Retinal pigment epithelial cell (primary cell): ENCODE data around the gene CCNY.
A peak's percentile ranks its signal among the peaks of the same experiment; 100 is the strongest.

Source experiments
- DNase-seq: peaks from one replicate; pipeline ENCODE4 v3.0.0-alpha.2; 2010; ENCODE audit warnings: low read depth
- H3K4me3 ChIP-seq: 2 replicates; pipeline ENCODE4 v1.5.1; 2011; ENCODE audit warnings: mild to moderate bottlenecking, low read length, control low read depth, moderate library complexity
- CTCF ChIP-seq: conservative IDR thresholded peaks from 2 replicates; pipeline ENCODE4 v1.5.1; 2011; ENCODE audit warnings: low read depth, low read length, control low read depth, inconsistent platforms

CCNY gene

DNA sequence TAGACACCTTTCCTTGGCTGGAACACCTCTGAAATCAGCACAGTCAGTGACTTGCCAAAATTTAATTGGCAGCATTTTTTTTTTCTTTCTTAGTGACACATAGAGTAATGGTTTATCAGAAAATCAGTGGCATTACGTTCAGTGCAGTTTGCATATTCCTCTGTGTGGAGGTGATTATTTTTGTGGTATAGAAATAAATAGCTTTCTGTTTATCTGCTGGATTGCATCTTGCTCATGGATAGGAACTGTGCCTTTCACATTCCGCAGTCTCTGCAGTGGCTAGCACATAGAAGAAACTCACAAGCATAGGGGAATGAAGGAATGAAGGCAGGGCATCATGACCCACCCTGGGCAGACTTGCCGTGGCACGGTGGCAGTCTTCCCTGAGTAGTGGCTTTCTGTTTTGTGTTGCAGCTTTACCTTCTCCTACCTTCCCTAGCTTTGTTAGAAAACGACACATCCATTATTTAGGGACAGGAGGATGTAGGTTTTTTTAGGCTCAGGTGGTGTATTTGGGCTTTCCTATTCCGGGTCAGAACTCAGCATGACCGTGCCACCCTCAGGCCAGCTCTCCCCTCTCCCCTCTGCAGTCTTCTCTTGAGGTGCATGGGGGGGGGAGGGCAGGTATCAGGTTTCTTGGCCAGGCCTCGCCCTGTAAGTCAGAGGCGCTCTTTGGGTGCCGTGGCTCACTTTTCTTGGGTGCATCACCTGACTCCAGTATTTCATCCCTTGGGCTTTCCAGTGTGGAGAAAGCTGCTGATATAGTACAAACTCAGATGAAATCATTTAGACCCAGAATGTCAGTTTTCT, 156.3 kb downstream of the CCNY start:
- no peak for DNase-seq
- H3K4me3 ChIP-seq = no peak overlapping the region
- TF ChIP-seq CTCF = no peak

DNA sequence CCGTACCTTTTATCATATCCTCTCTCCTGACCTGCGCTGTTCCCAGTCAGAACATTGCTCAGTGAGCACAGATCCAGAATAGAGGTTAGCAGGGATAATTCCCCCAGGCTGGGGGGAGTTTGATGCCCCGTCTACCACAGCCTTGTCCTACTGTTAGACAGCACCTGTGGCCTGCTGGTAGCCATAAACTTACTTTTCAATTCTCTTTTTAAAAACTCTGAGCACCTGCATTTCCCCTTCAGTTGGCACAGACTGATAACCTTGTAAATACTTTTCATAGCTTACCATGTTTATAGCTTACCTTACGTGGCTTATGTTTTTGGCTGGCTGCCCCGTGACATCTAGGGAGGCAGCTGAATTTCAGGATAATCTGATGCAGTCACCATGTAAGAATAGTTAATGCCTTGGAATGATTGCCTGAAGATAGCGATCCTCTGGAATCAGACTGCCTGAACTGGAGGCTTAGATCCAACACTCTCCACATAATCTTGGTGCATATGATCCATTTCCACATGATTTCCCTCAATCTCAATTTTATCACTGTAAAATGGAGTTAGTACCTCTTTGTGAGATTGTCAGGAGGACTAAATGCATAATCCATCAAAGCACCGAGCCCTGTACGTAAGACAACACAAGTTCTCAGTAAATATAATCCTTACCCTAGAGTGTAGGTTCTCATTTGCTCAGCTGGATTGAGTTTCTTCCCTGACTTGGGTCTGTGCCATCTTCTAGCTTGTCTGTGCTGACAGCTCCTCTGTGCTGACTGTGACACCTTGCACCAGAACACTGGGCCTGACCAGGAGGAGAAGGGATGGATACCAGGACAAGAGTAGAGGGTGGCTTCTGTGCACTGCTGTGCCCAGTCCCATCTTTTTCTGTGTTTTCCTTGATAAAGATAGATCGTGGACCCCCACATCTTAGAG, 157.1 kb downstream of the CCNY start:
- peak; percentile 75 for DNase-seq
- H3K4me3 ChIP-seq = no peak overlapping the region

GRCh38 chr10:35495521-35496119, 159.3 kb downstream of the CCNY start:
- H3K4me3 ChIP-seq = no peak overlapping the region
- no peak for TF ChIP-seq CTCF
- no peak for DNase-seq

More for the DNA sequence above, 157.1 kb downstream of the CCNY start:
- TF ChIP-seq CTCF = no peak

DNA sequence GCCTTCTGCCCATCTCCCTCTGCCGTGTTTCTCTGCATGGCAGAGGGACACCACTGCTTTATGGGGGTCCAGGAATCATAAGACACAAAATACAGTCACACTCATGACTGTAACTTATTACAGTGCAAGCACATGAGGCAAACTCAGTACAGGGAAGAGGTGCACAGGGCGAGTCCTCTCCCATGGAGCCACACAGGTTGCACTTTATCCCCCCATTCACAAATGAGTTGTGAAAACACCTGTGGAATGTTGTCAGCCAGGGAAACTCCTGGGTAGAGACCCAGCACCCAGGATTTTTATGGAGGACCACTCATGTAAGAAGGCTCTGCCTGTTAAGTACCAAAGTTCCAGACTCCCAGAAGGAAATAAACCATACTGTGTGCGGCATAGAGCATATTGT, 161.6 kb downstream of the CCNY start:
- no peak for TF ChIP-seq CTCF
- DNase-seq = no peak
- no peak overlapping the region for H3K4me3 ChIP-seq

DNA sequence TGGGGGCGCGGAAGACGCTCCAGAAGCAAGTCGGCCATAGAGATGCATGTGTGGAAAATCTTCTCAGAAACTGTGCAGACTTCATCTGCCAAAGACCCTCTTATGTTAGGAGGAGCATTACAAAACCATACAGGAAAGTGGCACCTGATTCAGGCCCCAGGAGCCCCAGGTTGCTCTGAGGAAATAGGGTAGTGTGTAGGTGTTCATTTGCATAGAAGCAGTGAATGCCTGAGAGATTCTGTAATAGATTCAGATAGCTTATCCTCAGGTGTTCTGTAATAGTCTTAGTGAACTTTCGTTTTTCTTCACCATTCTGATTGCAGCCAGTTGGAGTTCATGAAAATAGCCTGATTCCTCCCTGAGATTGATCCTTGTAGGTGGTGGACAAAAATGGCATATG, 162.4 kb downstream of the CCNY start:
- TF ChIP-seq CTCF = no peak
- DNase-seq = no peak

DNA sequence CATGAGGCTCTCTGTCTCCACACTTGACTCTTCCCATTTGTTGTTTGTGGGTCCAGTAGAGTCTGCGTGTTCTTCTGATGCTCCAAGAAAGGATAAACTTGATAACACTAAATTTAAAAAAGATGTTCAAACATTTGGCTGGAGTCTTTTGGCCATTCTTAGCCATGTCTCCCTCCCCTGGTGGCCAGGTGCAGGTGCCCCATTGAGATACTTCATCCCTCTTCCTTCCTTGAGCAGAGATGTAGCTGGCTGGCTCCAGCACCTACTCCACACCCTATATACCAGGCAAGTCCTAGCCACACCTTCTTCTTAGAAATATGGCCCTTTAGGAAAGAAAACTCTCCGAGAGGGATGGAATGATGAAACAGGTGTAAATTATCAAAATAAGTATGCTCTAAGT, 165.6 kb downstream of the CCNY start:
- no peak for DNase-seq
- peak; percentile 18 for TF ChIP-seq CTCF
- H3K4me3 ChIP-seq = no peak overlapping the region

More for the DNA sequence above, 162.4 kb downstream of the CCNY start:
- no peak overlapping the region for H3K4me3 ChIP-seq
